AG09309 (cell line): ENCODE data around the gene FXYD4.
"Not testable (repeated sequence)": the region's sequence is repeated elsewhere in the genome, so short reads cannot be mapped to it uniquely, and the experiment has no call there.

Experiments used
- DNase-seq: peaks from one replicate; pipeline ENCODE4 v3.0.0-alpha.2; 2010; ENCODE audit warnings: low read depth
- H3K4me3 ChIP-seq: 2 replicates; pipeline ENCODE4 v1.5.1; 2011; ENCODE audit warnings: mild to moderate bottlenecking, low read depth, low read length, moderate library complexity; ENCODE audit not compliant: control insufficient read depth
- CTCF ChIP-seq: IDR thresholded peaks from 2 replicates; pipeline ENCODE4 v1.5.1; 2011; ENCODE audit warnings: mild to moderate bottlenecking, low read depth, low read length, inconsistent platforms; ENCODE audit not compliant: insufficient read depth, control insufficient read depth; ENCODE audit errors: missing control alignments

FXYD4 gene

GRCh38 chr10:43371418-43371817 lies at the start of gene FXYD4:
Gene FXYD4 (plus strand): TSS chr10:43371636. CDS start chr10:43373747, 2,111 bp downstream.
- DNase-seq: no peak
- no peak within 1 kb of the TSS for H3K4me3 ChIP-seq
- no peak for TF ChIP-seq CTCF

- no peak overlapping the region for H3K4me3 ChIP-seq
- DNase-seq: no peak
- no peak for TF ChIP-seq CTCF
Observed at GRCh38 chr10:43322331-43322730, 49.1 kb upstream of the FXYD4 start.

- DNase-seq: no peak
- H3K4me3 ChIP-seq: no peak overlapping the region
- no peak for TF ChIP-seq CTCF
Observed at GRCh38 chr10:43322769-43323168, 48.7 kb upstream of the FXYD4 start.

GRCh38 chr10:43323245-43323644 lies 48.2 kb upstream of the FXYD4 start:
- TF ChIP-seq CTCF: no peak
- H3K4me3 ChIP-seq: no peak overlapping the region
- DNase-seq: no peak

GRCh38 chr10:43324876-43325275 lies 46.6 kb upstream of the FXYD4 start:
- no peak for DNase-seq
- TF ChIP-seq CTCF: no peak
- H3K4me3 ChIP-seq: no peak overlapping the region

- no peak for DNase-seq
- H3K4me3 ChIP-seq: no peak overlapping the region
- no peak for TF ChIP-seq CTCF
Observed at GRCh38 chr10:43327171-43327570, 44.3 kb upstream of the FXYD4 start.

- no peak for TF ChIP-seq CTCF
- no peak overlapping the region for H3K4me3 ChIP-seq
- DNase-seq: no peak
Observed at GRCh38 chr10:43327986-43328385, 43.5 kb upstream of the FXYD4 start.

GRCh38 chr10:43328810-43329209 lies 42.6 kb upstream of the FXYD4 start:
- not testable (repeated sequence) for H3K4me3 ChIP-seq, DNase-seq

- DNase-seq, H3K4me3 ChIP-seq: not testable (repeated sequence)
Observed at GRCh38 chr10:43329246-43329885, 42.1 kb upstream of the FXYD4 start.

- not testable (repeated sequence) for DNase-seq, H3K4me3 ChIP-seq
Observed at GRCh38 chr10:43330049-43330823, 41.2 kb upstream of the FXYD4 start.
